ENCODE data around the gene RCAN3. TPM values are rescaled to one million over a fixed set of nuclear protein-coding genes. Genes with fewer than 3 reads are reported as not detected.

Gene RCAN3
- total and polyA plus RNA-seq, 2 of the 13 experiments (the other 11 are each of a cell fraction or from before 2014, with no cell fraction given), result 12.2 to 13.3 TPM

- TF ChIP-seq ZNF354B (CRISPR knock-in tag; IDR thresholded peaks at IDR 0.05), result no peak
- TF ChIP-seq ZFY (CRISPR knock-in tag; IDR thresholded peaks at IDR 0.05), result 0 out of 2 replicates have a peak, but pooled peaks have one; percentile 7
- TF ChIP-seq MTERF4 (CRISPR knock-in tag; IDR thresholded peaks at IDR 0.05), result no peak
- TF ChIP-seq ZSCAN21 (CRISPR knock-in tag; IDR thresholded peaks at IDR 0.05; ENCODE audit: borderline replicate concordance), result no peak
- TF ChIP-seq ZNF614 (CRISPR knock-in tag; IDR thresholded peaks at IDR 0.05; ENCODE audit: borderline replicate concordance), result no peak
- no peak for TF ChIP-seq TFE3 (CRISPR knock-in tag; IDR thresholded peaks at IDR 0.05)
- TF ChIP-seq, protein P1, sequence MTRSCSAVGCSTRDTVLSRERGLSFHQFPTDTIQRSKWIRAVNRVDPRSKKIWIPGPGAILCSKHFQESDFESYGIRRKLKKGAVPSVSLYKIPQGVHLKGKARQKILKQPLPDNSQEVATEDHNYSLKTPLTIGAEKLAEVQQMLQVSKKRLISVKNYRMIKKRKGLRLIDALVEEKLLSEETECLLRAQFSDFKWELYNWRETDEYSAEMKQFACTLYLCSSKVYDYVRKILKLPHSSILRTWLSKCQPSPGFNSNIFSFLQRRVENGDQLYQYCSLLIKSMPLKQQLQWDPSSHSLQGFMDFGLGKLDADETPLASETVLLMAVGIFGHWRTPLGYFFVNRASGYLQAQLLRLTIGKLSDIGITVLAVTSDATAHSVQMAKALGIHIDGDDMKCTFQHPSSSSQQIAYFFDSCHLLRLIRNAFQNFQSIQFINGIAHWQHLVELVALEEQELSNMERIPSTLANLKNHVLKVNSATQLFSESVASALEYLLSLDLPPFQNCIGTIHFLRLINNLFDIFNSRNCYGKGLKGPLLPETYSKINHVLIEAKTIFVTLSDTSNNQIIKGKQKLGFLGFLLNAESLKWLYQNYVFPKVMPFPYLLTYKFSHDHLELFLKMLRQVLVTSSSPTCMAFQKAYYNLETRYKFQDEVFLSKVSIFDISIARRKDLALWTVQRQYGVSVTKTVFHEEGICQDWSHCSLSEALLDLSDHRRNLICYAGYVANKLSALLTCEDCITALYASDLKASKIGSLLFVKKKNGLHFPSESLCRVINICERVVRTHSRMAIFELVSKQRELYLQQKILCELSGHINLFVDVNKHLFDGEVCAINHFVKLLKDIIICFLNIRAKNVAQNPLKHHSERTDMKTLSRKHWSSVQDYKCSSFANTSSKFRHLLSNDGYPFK (CRISPR knock-in tag; IDR thresholded peaks at IDR 0.05; ENCODE audit: borderline replicate concordance), result 0 out of 2 replicates have a peak, but pooled peaks have one; percentile 12
- TF ChIP-seq ZNF770 (CRISPR knock-in tag; IDR thresholded peaks at IDR 0.05), result peak; percentile 57; the same call in 1 of the 2 replicates
- no peak for TF ChIP-seq MIER2 (CRISPR knock-in tag; IDR thresholded peaks at IDR 0.05)
- peak; percentile 9; the same call in 1 of the 2 replicates for TF ChIP-seq ZNF335 (CRISPR knock-in tag; IDR thresholded peaks at IDR 0.05)
- no peak for TF ChIP-seq ZKSCAN8 (CRISPR knock-in tag; IDR thresholded peaks at IDR 0.05; ENCODE audit: borderline replicate concordance)
- TF ChIP-seq GZF1 (CRISPR knock-in tag; IDR thresholded peaks at IDR 0.05), result no peak
- TF ChIP-seq HOXA9 (CRISPR knock-in tag; IDR thresholded peaks at IDR 0.05; ENCODE audit: borderline replicate concordance), result no peak
- no peak for TF ChIP-seq NAIF1 (CRISPR knock-in tag; IDR thresholded peaks at IDR 0.05; ENCODE audit: borderline replicate concordance)
- TF ChIP-seq, protein P2, sequence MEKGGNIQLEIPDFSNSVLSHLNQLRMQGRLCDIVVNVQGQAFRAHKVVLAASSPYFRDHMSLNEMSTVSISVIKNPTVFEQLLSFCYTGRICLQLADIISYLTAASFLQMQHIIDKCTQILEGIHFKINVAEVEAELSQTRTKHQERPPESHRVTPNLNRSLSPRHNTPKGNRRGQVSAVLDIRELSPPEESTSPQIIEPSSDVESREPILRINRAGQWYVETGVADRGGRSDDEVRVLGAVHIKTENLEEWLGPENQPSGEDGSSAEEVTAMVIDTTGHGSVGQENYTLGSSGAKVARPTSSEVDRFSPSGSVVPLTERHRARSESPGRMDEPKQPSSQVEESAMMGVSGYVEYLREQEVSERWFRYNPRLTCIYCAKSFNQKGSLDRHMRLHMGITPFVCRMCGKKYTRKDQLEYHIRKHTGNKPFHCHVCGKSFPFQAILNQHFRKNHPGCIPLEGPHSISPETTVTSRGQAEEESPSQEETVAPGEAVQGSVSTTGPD (CRISPR knock-in tag; IDR thresholded peaks at IDR 0.05), result no peak
- TF ChIP-seq ZNF343 (CRISPR knock-in tag; IDR thresholded peaks at IDR 0.05), result no peak
- TF ChIP-seq SP1 (IDR thresholded peaks at IDR 0.05), result no peak
- no peak for TF ChIP-seq SP1 (CRISPR knock-in tag; IDR thresholded peaks at IDR 0.05)
Observed at GRCh38 chr1:24501371-24502064, 1.1 kb upstream of the RCAN3 start (continued).

Measured in HepG2 (cell line).